HepG2 (cell line): ENCODE measurements around the gene ZNF764. TPM values are rescaled to one million over a fixed set of nuclear protein-coding genes. Genes with fewer than 3 reads are reported as not detected.
A peak's percentile ranks its signal among the peaks of the same experiment; 100 is the strongest.

Experiments used
- FOSL1 ChIP-seq: sonication (generic); formaldehyde crosslinking; IDR thresholded peaks from 2 replicates; pipeline ENCODE4 v1.9.0; 2021; ENCODE audit warnings: missing genetic modification reagents, borderline replicate concordance
- GPN1 ChIP-seq: sonication (generic); formaldehyde crosslinking; IDR thresholded peaks from 2 replicates; pipeline ENCODE4 v1.5.1; 2020; ENCODE audit warnings: missing genetic modification reagents, borderline replicate concordance
- HMGXB3 ChIP-seq: sonication (generic); formaldehyde crosslinking; IDR thresholded peaks from 2 replicates; pipeline ENCODE4 v1.4.0; 2020; ENCODE audit warnings: missing genetic modification reagents, borderline replicate concordance
- MED13 ChIP-seq: sonication (generic); formaldehyde crosslinking; IDR thresholded peaks from 2 replicates; pipeline ENCODE4 v1.5.0; 2020; ENCODE audit warnings: missing genetic modification reagents
- TOE1 ChIP-seq: sonication (generic); formaldehyde crosslinking; IDR thresholded peaks from 2 replicates; pipeline ENCODE4 v1.4.0; 2020; ENCODE audit warnings: mild to moderate bottlenecking, missing genetic modification reagents
- ZBTB43 ChIP-seq: sonication (generic); formaldehyde crosslinking; conservative IDR thresholded peaks from 2 replicates; pipeline ENCODE4 v1.4.0; 2020; ENCODE audit warnings: missing genetic modification reagents
- ZBTB7A ChIP-seq: sonication (generic); formaldehyde crosslinking; IDR thresholded peaks from 2 replicates; pipeline ENCODE4 v1.8.0; 2022; ENCODE audit warnings: mild to moderate bottlenecking, missing genetic modification reagents
- ZNF232 ChIP-seq: sonication (generic); formaldehyde crosslinking; IDR thresholded peaks from 2 replicates; pipeline ENCODE4 v1.4.0; 2020; ENCODE audit warnings: missing genetic modification reagents, borderline replicate concordance
- ZNF546 ChIP-seq: sonication (generic); formaldehyde crosslinking; conservative IDR thresholded peaks from 2 replicates; pipeline ENCODE4 v1.8.1; 2023; ENCODE audit warnings: mild to moderate bottlenecking, missing genetic modification reagents
- ZNF660 ChIP-seq: sonication (generic); formaldehyde crosslinking; IDR thresholded peaks from 2 replicates; pipeline ENCODE4 v1.5.1; 2020; ENCODE audit warnings: mild to moderate bottlenecking, low read depth, missing genetic modification reagents, borderline replicate concordance
- ZNF672 ChIP-seq: sonication (generic); formaldehyde crosslinking; IDR thresholded peaks from 2 replicates; pipeline ENCODE4 v1.8.1; 2022; ENCODE audit warnings: missing genetic modification reagents
- ZNF737 ChIP-seq: sonication (generic); formaldehyde crosslinking; IDR thresholded peaks from 2 replicates; pipeline ENCODE4 v1.5.0; 2020; ENCODE audit warnings: missing genetic modification reagents, mild to moderate bottlenecking, borderline replicate concordance
- polyA plus RNA-seq, 8 experiments: library from polyadenylated mRNA; depleted of rRNA in 3 of 8; stranded (reverse) in 7 of 8; unstranded in 1 of 8; fragments of >200 nt; fragmentation: Illumina TruSeq in 4 of 8; extraction: Trizol in 4 of 8; gene quantifications; 2 replicates each; pipeline versions ENCODE4 v1.2.1 to v1.2.3, GENCODE V29; 2011 to 2016; ENCODE audit warnings: low read depth in 4 of 8, missing spikeins in 1 of 8, mixed read lengths in 1 of 8; ENCODE audit not compliant: insufficient read depth in 1 of 8
- total RNA-seq, 5 experiments: library from RNA; depleted of rRNA; stranded (reverse); fragments of >200 nt; fragmentation: Illumina TruSeq; extraction: Trizol; gene quantifications; 2 replicates each; pipeline ENCODE4 v1.2.3, GENCODE V29; 2016; ENCODE audit warnings: low read depth in 1 of 5

ZNF764 gene
- total and polyA plus RNA-seq, 2 of the 13 experiments (the other 11 are each of a cell fraction or from before 2014, with no cell fraction given), result 4.1 to 9.1 TPM

GRCh38 chr16:30571445-30572322 lies 13.5 kb upstream of the ZNF764 start, which contains the start of gene ZNF688 (continued):
- peak; percentile 100 for TF ChIP-seq HMGXB3 (CRISPR knock-in tag)
- no peak; the same call in none of the 2 replicates for TF ChIP-seq ZBTB7A (CRISPR knock-in tag)
- TF ChIP-seq ZNF546 (CRISPR knock-in tag), result 0 out of 2 replicates have a peak, but pooled peaks have one; percentile 60
- peak; percentile 16; the same call in 1 of the 2 replicates for TF ChIP-seq ZNF232 (CRISPR knock-in tag)
- TF ChIP-seq ZBTB43 (CRISPR knock-in tag), result 0 out of 2 replicates have a peak, but pooled peaks have one; percentile 21
- TF ChIP-seq GPN1, result no peak
- TF ChIP-seq ZNF737, result no peak
- no peak for TF ChIP-seq ZNF672 (CRISPR knock-in tag)
- TF ChIP-seq TOE1 (CRISPR knock-in tag), result no peak
- TF ChIP-seq FOSL1, result no peak
- no peak for TF ChIP-seq ZNF660
- 0 out of 2 replicates have a peak, but pooled peaks have one; percentile 48 for TF ChIP-seq MED13 (CRISPR knock-in tag)
- TF ChIP-seq, all 625 proteins: peak for 265
